ENCODE results near the gene SMC5. TPM values are rescaled to one million over a fixed set of nuclear protein-coding genes. Genes with fewer than 3 reads are reported as not detected.

Gene SMC5
- total and polyA plus RNA-seq, 2 donors (not counting 1 experiment from before 2014, with no cell fraction given): 8.9 to 82.1 TPM

DNA sequence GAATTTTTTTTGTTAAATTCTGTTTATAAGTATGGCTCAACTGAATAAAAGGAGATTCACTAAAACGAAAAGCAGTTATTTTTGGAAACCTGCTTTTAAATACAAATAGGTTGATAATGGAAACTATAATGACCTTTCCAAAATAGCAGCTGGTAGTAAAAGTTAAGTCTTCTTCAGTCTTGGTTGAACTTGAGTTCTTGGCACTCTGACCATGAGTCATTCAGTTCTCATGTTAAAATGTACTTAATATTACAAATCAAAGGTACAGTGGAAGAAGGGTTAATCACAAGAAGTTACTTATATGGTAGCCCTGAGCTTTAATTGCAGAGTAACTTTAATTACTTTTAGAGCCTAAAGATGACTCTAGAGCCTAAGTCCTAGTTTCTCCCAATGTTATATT is 93.6 kb downstream of the SMC5 start:
- H3K4me1 Mint-ChIP-seq: no peaks in the 10 kb centered on the region
- no peak overlapping the region for H3K27ac ChIP-seq (ENCODE audit: low read length in 2 of 2)
- H2AFZ ChIP-seq (ENCODE audit: insufficient read depth, low read depth, low read length, poor library complexity, severe bottlenecking): no peak overlapping the region
- H3K36me3 ChIP-seq (replicated peaks in 1 of 2; ENCODE audit: control extremely low read depth in 1 of 2, control insufficient read depth in 1 of 2, extremely low read depth in 1 of 2, insufficient read depth in 2 of 2, low read length in 1 of 2): peaks cover 7 to 37% of the 10 kb centered on the region in 2 experiments
- no peaks in the 10 kb centered on the region for H4K20me1 ChIP-seq (ENCODE audit: control insufficient read depth, insufficient read depth, low read length, poor library complexity, severe bottlenecking)
- CTCF ChIA-PET: interaction anchor here (0.9 to 2.7 kb wide), 7 partner anchors 11 to 250 kb away, joined by 3 to 20 read pairs (median 3); no protein-coding TSS in a partner anchor
- no peak overlapping the region for H3K9ac ChIP-seq (ENCODE audit: low read length)
- no peaks in the 10 kb centered on the region for H3K27me3 Mint-ChIP-seq
- no peak overlapping the region for H3K4me3 ChIP-seq (ENCODE audit: control extremely low read depth in 1 of 5, extremely low read depth in 1 of 5, insufficient read depth in 1 of 5, low read depth in 2 of 5, low read length in 4 of 5)
- ATAC-seq (ENCODE audit: low read depth) (no peak), DNase-seq (no peak)
- POLR2A ChIA-PET: no interaction called here
- H3K9me3 ChIP-seq (ENCODE audit: control extremely low read depth in 1 of 3, control insufficient read depth in 2 of 3, insufficient read depth in 1 of 3, low read length in 2 of 3): no peaks in the 10 kb centered on the region
- intact Hi-C loops (cut with micrococcal nuclease): loop anchor here (1.0 to 5.0 kb wide), 3 partner anchors 45 to 132 kb away; no protein-coding TSS in a partner anchor
- no peak overlapping the region for H3K4me3 Mint-ChIP-seq
- no CpG with 5 or more reads among the region's 1 CpG for WGBS (ENCODE audit: insufficient coverage)
- no peak overlapping the region for H3K27ac Mint-ChIP-seq
- no peaks in the 10 kb centered on the region for H3K9me3 Mint-ChIP-seq (ENCODE audit: insufficient read depth)
- H3K27me3 ChIP-seq (replicated peaks in 1 of 4; ENCODE audit: control extremely low read depth in 1 of 4, control insufficient read depth in 3 of 4, insufficient read depth in 4 of 4, low read length in 3 of 4): no peaks in the 10 kb centered on the region
- no peaks in the 10 kb centered on the region for H3K79me2 ChIP-seq (ENCODE audit: control insufficient read depth, insufficient read depth, low read length)
- no peaks in the 10 kb centered on the region for H3K4me1 ChIP-seq (ENCODE audit: control insufficient read depth in 2 of 2, insufficient read depth in 2 of 2, low read length in 2 of 2)
- no peak overlapping the region for H3K4me2 ChIP-seq (replicated peaks; ENCODE audit: low read depth, low read length, poor library complexity, severe bottlenecking)
- no peak for TF ChIP-seq CTCF (IDR thresholded peaks at IDR 0.05)
- no peak for TF ChIP-seq EZH2 (IDR thresholded peaks at IDR 0.05; ENCODE audit: borderline replicate concordance, insufficient read depth, low read depth, low read length, poor library complexity, severe bottlenecking)

GRCh38 chr9:70352802-70353201 is 94.0 kb downstream of the SMC5 start:
- Histone ChIP-seq H3K27ac (ENCODE audit: low read length in 2 of 2) (no peak overlapping the region), H2AFZ (ENCODE audit: insufficient read depth, low read depth, low read length, poor library complexity, severe bottlenecking) (no peak overlapping the region), H3K79me2 (ENCODE audit: control insufficient read depth, insufficient read depth, low read length) (no peaks in the 10 kb centered on the region), H3K9me3 (ENCODE audit: control extremely low read depth in 1 of 3, control insufficient read depth in 2 of 3, insufficient read depth in 1 of 3, low read length in 2 of 3) (no peaks in the 10 kb centered on the region), H3K4me3 (ENCODE audit: control extremely low read depth in 1 of 5, extremely low read depth in 1 of 5, insufficient read depth in 1 of 5, low read depth in 2 of 5, low read length in 4 of 5) (no peak overlapping the region), H3K4me2 (replicated peaks; ENCODE audit: low read depth, low read length, poor library complexity, severe bottlenecking) (no peak overlapping the region), H3K36me3 (replicated peaks in 1 of 2; ENCODE audit: control extremely low read depth in 1 of 2, control insufficient read depth in 1 of 2, extremely low read depth in 1 of 2, insufficient read depth in 2 of 2, low read length in 1 of 2) (peaks cover 8 to 37% of the 10 kb centered on the region in 2 experiments), H3K9ac (ENCODE audit: low read length) (no peak overlapping the region), H3K4me1 (ENCODE audit: control insufficient read depth in 2 of 2, insufficient read depth in 2 of 2, low read length in 2 of 2) (no peaks in the 10 kb centered on the region), H4K20me1 (ENCODE audit: control insufficient read depth, insufficient read depth, low read length, poor library complexity, severe bottlenecking) (no peaks in the 10 kb centered on the region), H3K27me3 (replicated peaks in 1 of 4; ENCODE audit: control extremely low read depth in 1 of 4, control insufficient read depth in 3 of 4, insufficient read depth in 4 of 4, low read length in 3 of 4) (no peaks in the 10 kb centered on the region)
- ATAC-seq (ENCODE audit: low read depth): no peak
- Mint-ChIP-seq H3K4me3 (no peak overlapping the region), H3K27ac (no peak overlapping the region), H3K4me1 (no peaks in the 10 kb centered on the region), H3K9me3 (ENCODE audit: insufficient read depth) (no peaks in the 10 kb centered on the region), H3K27me3 (no peaks in the 10 kb centered on the region)
- peak; percentile 75 for TF ChIP-seq CTCF (IDR thresholded peaks at IDR 0.05)
- TF ChIP-seq EZH2 (IDR thresholded peaks at IDR 0.05; ENCODE audit: borderline replicate concordance, insufficient read depth, low read depth, low read length, poor library complexity, severe bottlenecking): no peak
- CTCF ChIA-PET: interaction anchor here (1.1 to 2.7 kb wide), 4 partner anchors 13 to 250 kb away, joined by 3 to 20 read pairs (median 11); no protein-coding TSS in a partner anchor
- peak; percentile 24 for DNase-seq
- intact Hi-C loops (cut with micrococcal nuclease): loop anchor here (1.0 to 5.0 kb wide), 4 partner anchors 44 to 249 kb away; no protein-coding TSS in a partner anchor
- POLR2A ChIA-PET: no interaction called here
